ENCODE results near the gene RUSF1.

DNA sequence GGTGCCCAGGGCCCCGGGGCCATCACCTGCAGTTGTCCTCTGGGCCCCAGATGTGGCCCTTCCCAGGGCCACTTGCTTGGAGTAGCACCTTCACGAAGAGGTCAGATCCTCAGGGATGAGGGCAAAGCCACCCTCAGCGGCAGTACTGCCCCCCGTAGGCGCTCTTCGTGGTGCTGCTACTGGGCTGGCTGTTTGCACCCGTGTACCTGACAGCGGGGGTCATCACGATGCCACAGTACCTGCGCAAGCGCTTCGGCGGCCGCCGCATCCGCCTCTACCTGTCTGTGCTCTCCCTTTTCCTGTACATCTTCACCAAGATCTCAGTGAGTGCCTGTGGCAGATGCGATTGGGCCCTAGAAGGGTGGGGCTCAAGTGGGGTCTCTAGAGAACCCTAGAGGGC, 22.6 kb downstream of the RUSF1 start:
- TF ChIP-seq USF1 (IDR thresholded peaks at IDR 0.05): no peak
- TF ChIP-seq, protein P1, sequence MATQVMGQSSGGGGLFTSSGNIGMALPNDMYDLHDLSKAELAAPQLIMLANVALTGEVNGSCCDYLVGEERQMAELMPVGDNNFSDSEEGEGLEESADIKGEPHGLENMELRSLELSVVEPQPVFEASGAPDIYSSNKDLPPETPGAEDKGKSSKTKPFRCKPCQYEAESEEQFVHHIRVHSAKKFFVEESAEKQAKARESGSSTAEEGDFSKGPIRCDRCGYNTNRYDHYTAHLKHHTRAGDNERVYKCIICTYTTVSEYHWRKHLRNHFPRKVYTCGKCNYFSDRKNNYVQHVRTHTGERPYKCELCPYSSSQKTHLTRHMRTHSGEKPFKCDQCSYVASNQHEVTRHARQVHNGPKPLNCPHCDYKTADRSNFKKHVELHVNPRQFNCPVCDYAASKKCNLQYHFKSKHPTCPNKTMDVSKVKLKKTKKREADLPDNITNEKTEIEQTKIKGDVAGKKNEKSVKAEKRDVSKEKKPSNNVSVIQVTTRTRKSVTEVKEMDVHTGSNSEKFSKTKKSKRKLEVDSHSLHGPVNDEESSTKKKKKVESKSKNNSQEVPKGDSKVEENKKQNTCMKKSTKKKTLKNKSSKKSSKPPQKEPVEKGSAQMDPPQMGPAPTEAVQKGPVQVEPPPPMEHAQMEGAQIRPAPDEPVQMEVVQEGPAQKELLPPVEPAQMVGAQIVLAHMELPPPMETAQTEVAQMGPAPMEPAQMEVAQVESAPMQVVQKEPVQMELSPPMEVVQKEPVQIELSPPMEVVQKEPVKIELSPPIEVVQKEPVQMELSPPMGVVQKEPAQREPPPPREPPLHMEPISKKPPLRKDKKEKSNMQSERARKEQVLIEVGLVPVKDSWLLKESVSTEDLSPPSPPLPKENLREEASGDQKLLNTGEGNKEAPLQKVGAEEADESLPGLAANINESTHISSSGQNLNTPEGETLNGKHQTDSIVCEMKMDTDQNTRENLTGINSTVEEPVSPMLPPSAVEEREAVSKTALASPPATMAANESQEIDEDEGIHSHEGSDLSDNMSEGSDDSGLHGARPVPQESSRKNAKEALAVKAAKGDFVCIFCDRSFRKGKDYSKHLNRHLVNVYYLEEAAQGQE (IDR thresholded peaks at IDR 0.05; ENCODE audit: low read depth): no peak
- TF ChIP-seq YY1 (IDR thresholded peaks at IDR 0.05; ENCODE audit: low read depth): no peak
- TF ChIP-seq MAX (IDR thresholded peaks at IDR 0.05): no peak
- no peak for TF ChIP-seq RAD21 (IDR thresholded peaks at IDR 0.05; ENCODE audit: low read depth)
- no peak for TF ChIP-seq TCF12 (IDR thresholded peaks at IDR 0.05; ENCODE audit: low read depth)
- TF ChIP-seq TAF1 (IDR thresholded peaks at IDR 0.05; ENCODE audit: low read depth): no peak
- no peak for TF ChIP-seq TEAD4 (IDR thresholded peaks at IDR 0.05)
- TF ChIP-seq EP300 (IDR thresholded peaks at IDR 0.05; ENCODE audit: borderline replicate concordance): no peak
- no peak for TF ChIP-seq EGR1 (IDR thresholded peaks at IDR 0.05)
- no peak for TF ChIP-seq CEBPB (IDR thresholded peaks at IDR 0.05)

Measured in Ishikawa (cell line).